HCT116 (cell line): ENCODE results near the gene CAMK2D. TPM values are rescaled to one million over a fixed set of nuclear protein-coding genes. Genes with fewer than 3 reads are reported as not detected.
"Not testable (repeated sequence)": the region's sequence is repeated elsewhere in the genome, so short reads cannot be mapped to it uniquely, and the experiment has no call there.

Experiments used
- ATAC-seq: fragments of 200-7000 bp; cut with Tn5 transposase; 2 replicates; pipeline ENCODE4 v1.9.1; 2020; ENCODE audit warnings: mild to moderate bottlenecking, moderate library complexity
- BruUV-seq: library from RNA; stranded (reverse); fragments of 400-500 nt; replicated peaks from 2 replicates; lab custom pipeline; 2021; lab: Mats Ljungman, UMichigan
- CTCF ChIA-PET: fragments of 300-600 bp; sonication (Branson Sonifier 250); formaldehyde crosslinking; loops from one replicate; lab custom pipeline; 2021; ENCODE audit warnings: antibody characterized with exemption; lab: Charles Lee
- POLR2A ChIA-PET: fragments of 300-600, 350-600 bp; sonication (Branson Sonifier 250); formaldehyde crosslinking; loops from one replicate; lab custom pipeline; 2021; ENCODE audit warnings: antibody characterized with exemption; lab: Charles Lee
- RAD21 ChIA-PET, 2 experiments: fragments of 300-600 bp; sonication (Branson Sonifier 250); formaldehyde crosslinking; loops; one replicate each; lab custom pipeline; 2023; ENCODE audit warnings: low total read pairs in 2 of 2; ENCODE audit not compliant: uncharacterized antibody in 2 of 2, unreplicated experiment in 2 of 2, low non-redundant PET in 1 of 2; lab: Charles Lee
- DNase-seq: peaks from one replicate; pipeline ENCODE4 v3.0.0-alpha.2; 2010; ENCODE audit warnings: low read depth, low spot score
- H2AFZ ChIP-seq: fragments of 200-600 bp; shearing (Covaris generic), sonication (generic); 2 replicates; pipeline ENCODE4 v1.6.1; 2017; ENCODE audit warnings: low read depth, mixed run types, mixed read lengths, antibody characterized with exemption, low read length; ENCODE audit not compliant: poor library complexity, severe bottlenecking
- H3K27ac ChIP-seq: 2 replicates; pipeline ENCODE4 v1.5.1; 2012; ENCODE audit warnings: low read depth, low read length
- H3K27me3 ChIP-seq: fragments of 200-600 bp; sonication (generic); 2 replicates; pipeline ENCODE4 v1.6.1; 2016; ENCODE audit warnings: mixed run types, low read length, mixed read lengths; ENCODE audit not compliant: insufficient read depth
- H3K36me3 ChIP-seq, 2 experiments: fragments of 200-500 bp in 1 of 2; fragments of 200-600 bp in 1 of 2; sonication (Bioruptor generic) in 1 of 2; sonication (generic) in 1 of 2; 2 replicates each; pipeline versions ENCODE4 v1.5.1 to v1.6.1; 2014 to 2016; ENCODE audit warnings: low read length in 2 of 2, inconsistent platforms in 1 of 2, mixed read lengths in 1 of 2, mixed run types in 1 of 2; ENCODE audit not compliant: insufficient read depth in 2 of 2, control insufficient read depth in 1 of 2
- H3K4me1 ChIP-seq, 2 experiments: fragments of 200-600 bp in 1 of 2; sonication (generic) in 1 of 2; 2 replicates each; pipeline versions ENCODE4 v1.5.1 to v1.6.1; 2012 to 2017; ENCODE audit warnings: low read length in 2 of 2, inconsistent platforms in 1 of 2, mild to moderate bottlenecking in 1 of 2, mixed read lengths in 1 of 2, mixed run types in 1 of 2, moderate library complexity in 1 of 2; ENCODE audit not compliant: insufficient read depth in 2 of 2, control insufficient read depth in 1 of 2
- H3K4me2 ChIP-seq: fragments of 200-600 bp; sonication (generic); 2 replicates; pipeline ENCODE4 v1.6.1; 2017; ENCODE audit warnings: mixed run types, low read length, mixed read lengths
- H3K4me3 ChIP-seq, 2 experiments: fragments of 200-600 bp in 1 of 2; sonication (generic) in 1 of 2; replicated peaks in 1 of 2; 2 replicates each; pipeline ENCODE4 v1.5.1; 2011 to 2016; ENCODE audit warnings: low read length in 2 of 2, control low read depth in 1 of 2, low read depth in 1 of 2, mild to moderate bottlenecking in 1 of 2, mixed read lengths in 1 of 2, mixed run types in 1 of 2
- H3K79me2 ChIP-seq: fragments of 200-600 bp; sonication (generic); 2 replicates; pipeline ENCODE4 v1.6.1; 2017; ENCODE audit warnings: mild to moderate bottlenecking, mixed run types, low read length, moderate library complexity, mixed read lengths; ENCODE audit not compliant: insufficient read depth
- H3K9ac ChIP-seq: fragments of 200-600 bp; sonication (generic); 2 replicates; pipeline ENCODE4 v1.6.1; 2016; ENCODE audit warnings: low read length, mixed read lengths
- H3K9me2 ChIP-seq: fragments of 200-600 bp; sonication (generic), shearing (Covaris generic); 2 replicates; pipeline ENCODE4 v1.6.1; 2017; ENCODE audit warnings: mixed run types, mild to moderate bottlenecking, moderate library complexity; ENCODE audit not compliant: insufficient read depth
- H3K9me3 ChIP-seq, 2 experiments: fragments of 200-500 bp in 1 of 2; fragments of 200-600 bp in 1 of 2; sonication (Bioruptor generic) in 1 of 2; sonication (generic) in 1 of 2; 2 replicates each; pipeline ENCODE4 v1.6.1; 2014 to 2017; ENCODE audit warnings: low read length in 2 of 2, mixed read lengths in 2 of 2, inconsistent platforms in 1 of 2, low read depth in 1 of 2, mild to moderate bottlenecking in 1 of 2, mixed run types in 1 of 2, moderate library complexity in 1 of 2; ENCODE audit not compliant: control insufficient read depth in 1 of 2, insufficient read depth in 1 of 2
- H4K20me1 ChIP-seq: fragments of 200-600 bp; sonication (generic), shearing (Covaris generic); 2 replicates; pipeline ENCODE4 v1.6.1; 2017; ENCODE audit warnings: mixed run types, mild to moderate bottlenecking, moderate library complexity; ENCODE audit not compliant: insufficient read depth
- ATF3 ChIP-seq: IDR thresholded peaks from 2 replicates; pipeline ENCODE4 v1.6.1; 2012
- CBX3 ChIP-seq: IDR thresholded peaks from 2 replicates; pipeline ENCODE4 v1.6.1; 2012; ENCODE audit warnings: low read depth
- CEBPB ChIP-seq: IDR thresholded peaks from 2 replicates; pipeline ENCODE4 v1.6.1; 2012; ENCODE audit warnings: low read depth
- EGR1 ChIP-seq: IDR thresholded peaks from 2 replicates; pipeline ENCODE4 v1.6.1; 2012; ENCODE audit warnings: low read depth
- EZH2phosphoT487 ChIP-seq: fragments of 200-600 bp; IDR thresholded peaks from 2 replicates; pipeline ENCODE4 v1.6.1; 2018; ENCODE audit warnings: antibody characterized with exemption, borderline replicate concordance
- RAD21 ChIP-seq: IDR thresholded peaks from 2 replicates; pipeline ENCODE4 v1.6.1; 2012; ENCODE audit warnings: low read depth, mild to moderate bottlenecking
- SRF ChIP-seq: IDR thresholded peaks from 2 replicates; pipeline ENCODE4 v1.6.1; 2012; ENCODE audit warnings: low read depth
- TCF7L2 ChIP-seq: IDR thresholded peaks from 2 replicates; pipeline ENCODE4 v1.7.0; 2011; ENCODE audit warnings: borderline replicate concordance, inconsistent platforms; ENCODE audit not compliant: insufficient read depth, insufficient read length; ENCODE audit errors: extremely low read depth
- ZBTB33 ChIP-seq: IDR thresholded peaks from 2 replicates; pipeline ENCODE4 v1.6.1; 2011; ENCODE audit warnings: mild to moderate bottlenecking, low read length, moderate library complexity; ENCODE audit not compliant: insufficient replicate concordance; ENCODE audit errors: extremely low read depth
- ZFX ChIP-seq: fragments of 450-650 bp; IDR thresholded peaks from 2 replicates; pipeline ENCODE4 v1.6.1; 2017
- intact Hi-C: fragments of 100-400 bp; cut with micrococcal nuclease; formaldehyde crosslinking; loops from 2 replicates; pipeline ENCODE4 v1.10.0; 2022
- total RNA-seq: library from RNA; stranded (reverse); gene quantifications from one replicate; pipeline ENCODE4 v1.2.1, GENCODE V29; 2021; ENCODE audit not compliant: unreplicated experiment

CAMK2D gene
- total RNA-seq, 1 experiment from 2014 or later = 67.0 TPM

- ChIA-PET CTCF (no interaction called here), RAD21 (no interaction called here), POLR2A (no interaction called here)
- Histone ChIP-seq H3K27me3 (no peaks in the 10 kb centered on the region), H4K20me1 (no peaks in the 10 kb centered on the region), H3K79me2 (no peaks in the 10 kb centered on the region), H3K36me3 (no peaks in the 10 kb centered on the region), H3K27ac (no peak overlapping the region), H3K4me2 (no peak overlapping the region), H3K4me3 (no peak overlapping the region), H3K9me3 (0 out of 4 replicates have a peak, but pooled peaks cover 0 to 5% of the 10 kb centered on the region in 2 experiments), H3K9me2 (no peaks in the 10 kb centered on the region), H2AFZ (no peak overlapping the region), H3K4me1 (no peaks in the 10 kb centered on the region), H3K9ac (no peak overlapping the region)
- no peak for ATAC-seq
- BruUV-seq = no TSS peak
- intact Hi-C loops = no loop called here
- no peak for TF ChIP-seq ZFX
- TF ChIP-seq CBX3 = no peak
- TF ChIP-seq SRF = no peak
- no peak for TF ChIP-seq TCF7L2
- no peak for TF ChIP-seq EGR1
- TF ChIP-seq ATF3 = no peak
- TF ChIP-seq RAD21 = no peak
- TF ChIP-seq ZBTB33 = no peak
- no peak for TF ChIP-seq CEBPB
- no peak for TF ChIP-seq EZH2phosphoT487
- no peak for DNase-seq
These were observed 40.3 kb upstream of the CAMK2D start for GRCh38 chr4:113801882-113802281.

DNA sequence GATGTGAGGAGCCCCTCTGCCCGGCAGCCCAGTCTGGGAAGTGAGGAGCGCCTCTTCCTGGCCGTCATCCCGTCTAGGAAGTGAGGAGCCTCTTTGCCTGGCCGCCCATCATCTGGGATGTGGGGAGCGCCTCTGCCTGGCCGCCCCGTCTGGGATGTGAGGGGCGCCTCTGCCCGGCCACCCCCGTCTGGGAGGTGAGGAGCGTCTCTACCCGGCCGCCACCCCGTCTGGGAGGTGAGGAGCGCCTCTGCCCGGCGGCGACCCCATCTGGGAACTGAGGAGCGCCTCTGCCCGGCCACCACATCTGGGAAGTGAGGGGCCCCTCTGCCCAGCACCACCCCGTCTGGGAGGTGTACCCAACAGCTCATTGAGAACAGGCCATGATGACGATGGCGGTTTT lies 34.8 kb upstream of the CAMK2D start:
- H3K4me3 ChIP-seq, H3K4me1 ChIP-seq, H3K4me2 ChIP-seq, POLR2A ChIA-PET, CTCF ChIA-PET, ATAC-seq, intact Hi-C loops, H3K36me3 ChIP-seq, H3K9ac ChIP-seq, H2AFZ ChIP-seq, H3K79me2 ChIP-seq, DNase-seq, H4K20me1 ChIP-seq, H3K9me3 ChIP-seq, H3K27ac ChIP-seq, RAD21 ChIA-PET, H3K27me3 ChIP-seq, H3K9me2 ChIP-seq, BruUV-seq: not testable (repeated sequence)
